H7 (cell line): ENCODE data around the gene RAD51D. TPM values are rescaled to one million over a fixed set of nuclear protein-coding genes. Genes with fewer than 3 reads are reported as not detected.

Experiments
- DNase-seq: peaks from one replicate; pipeline ENCODE4 v3.0.0; 2012
- H3K27me3 ChIP-seq: 2 replicates; pipeline ENCODE4 v1.6.0; 2011; ENCODE audit warnings: mild to moderate bottlenecking, low read length; ENCODE audit not compliant: control insufficient read depth, insufficient read depth
- H3K36me3 ChIP-seq: replicated peaks from 2 replicates; pipeline ENCODE4 v1.5.1; 2011; ENCODE audit warnings: low read length; ENCODE audit not compliant: control insufficient read depth, insufficient read depth
- H3K4me3 ChIP-seq: 2 replicates; pipeline ENCODE4 v1.5.1; 2011; ENCODE audit warnings: low read depth, mild to moderate bottlenecking, control low read depth, low read length, moderate library complexity; ENCODE audit not compliant: insufficient read depth
- total RNA-seq: library from RNA; depleted of rRNA; stranded (reverse); fragments of >200 nt; shearing (Covaris generic); gene quantifications from 2 replicates; pipeline ENCODE4 v1.2.3, GENCODE V29; 2014

Gene RAD51D
- total RNA-seq, 1 experiment from 2014 or later: 8.0 TPM

GRCh38 chr17:35074711-35075707, 44.7 kb downstream of the RAD51D start:
- DNase-seq: no peak
- Histone ChIP-seq H3K27me3 (no peaks in the 10 kb centered on the region), H3K36me3 (no peaks in the 10 kb centered on the region), H3K4me3 (no peak overlapping the region)

DNA sequence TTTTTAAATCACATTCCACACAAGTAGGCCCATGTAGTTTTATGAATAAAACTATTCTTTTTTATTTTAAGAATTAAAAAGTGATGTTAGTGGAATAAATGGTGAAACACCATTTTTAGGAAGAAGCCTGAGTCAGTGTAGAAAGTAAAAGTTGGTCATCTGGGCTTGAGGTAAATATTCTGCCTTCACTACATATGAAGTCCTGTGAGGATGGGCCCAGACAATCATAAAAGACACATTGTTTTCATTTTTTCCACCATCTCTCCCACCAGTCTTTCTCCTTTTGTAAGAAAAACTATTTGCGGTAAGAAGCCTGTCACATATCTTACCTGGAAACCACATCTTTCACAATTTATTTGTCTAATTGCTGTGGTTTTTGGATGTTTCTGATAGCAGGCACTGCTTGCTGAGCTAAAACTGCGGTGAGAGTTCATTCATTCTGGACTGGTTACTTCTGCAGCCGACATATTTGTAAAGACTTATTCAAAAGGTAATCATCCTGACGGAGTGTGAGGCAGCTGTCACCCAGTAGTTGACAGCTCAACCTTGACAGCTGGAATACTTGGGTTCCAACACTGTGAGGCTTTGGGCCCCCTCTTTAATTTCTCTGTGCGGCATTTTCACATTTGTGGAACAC, 45.6 kb downstream of the RAD51D start:
- Histone ChIP-seq H3K36me3 (no peaks in the 10 kb centered on the region), H3K27me3 (no peaks in the 10 kb centered on the region), H3K4me3 (no peak overlapping the region)
- DNase-seq: no peak

DNA sequence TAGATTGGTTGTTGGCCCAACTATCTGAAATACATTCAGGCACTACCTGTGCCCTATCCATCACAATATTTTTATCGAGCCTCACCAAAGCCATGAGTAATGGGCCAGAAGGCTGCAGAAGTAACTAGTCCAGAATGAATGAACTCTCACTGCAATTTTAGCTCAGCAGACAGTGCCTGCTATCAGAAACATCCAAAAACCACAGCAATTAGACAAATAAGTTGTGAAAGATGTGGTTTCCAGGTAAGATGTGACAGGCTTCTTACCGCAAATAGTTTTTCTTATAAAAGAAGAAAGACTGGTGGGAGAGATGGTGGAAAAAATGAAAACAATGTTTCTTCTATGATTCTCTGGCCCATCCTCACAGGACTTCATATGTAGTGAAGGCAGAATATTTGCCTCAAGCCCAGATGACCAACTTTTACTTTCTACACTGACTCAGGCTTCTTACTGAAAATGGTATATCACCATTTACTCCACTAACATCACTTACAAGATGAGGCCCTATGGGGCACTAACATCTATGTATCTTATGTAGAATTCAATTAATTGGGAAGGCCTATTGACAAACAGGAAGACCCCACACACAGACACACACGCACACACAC, 46.4 kb downstream of the RAD51D start:
- Histone ChIP-seq H3K27me3 (no peaks in the 10 kb centered on the region), H3K36me3 (no peaks in the 10 kb centered on the region), H3K4me3 (no peak overlapping the region)
- no peak for DNase-seq

- Histone ChIP-seq H3K4me3 (no peak overlapping the region), H3K27me3 (no peaks in the 10 kb centered on the region), H3K36me3 (no peaks in the 10 kb centered on the region)
- DNase-seq: no peak
Observed at GRCh38 chr17:35069311-35069710, 50.3 kb downstream of the RAD51D start.

GRCh38 chr17:35068249-35068648, 51.4 kb downstream of the RAD51D start:
- H3K36me3 ChIP-seq: no peaks in the 10 kb centered on the region
- no peaks in the 10 kb centered on the region for H3K27me3 ChIP-seq
- H3K4me3 ChIP-seq: no peak overlapping the region
- DNase-seq: no peak

- Histone ChIP-seq H3K27me3 (no peaks in the 10 kb centered on the region), H3K36me3 (no peaks in the 10 kb centered on the region), H3K4me3 (no peak overlapping the region)
- no peak for DNase-seq
Observed at GRCh38 chr17:35065880-35066279, 53.8 kb downstream of the RAD51D start.

GRCh38 chr17:35064516-35065215, 55.0 kb downstream of the RAD51D start:
- DNase-seq: no peak
- Histone ChIP-seq H3K27me3 (no peaks in the 10 kb centered on the region), H3K36me3 (no peaks in the 10 kb centered on the region), H3K4me3 (no peak overlapping the region)

DNA sequence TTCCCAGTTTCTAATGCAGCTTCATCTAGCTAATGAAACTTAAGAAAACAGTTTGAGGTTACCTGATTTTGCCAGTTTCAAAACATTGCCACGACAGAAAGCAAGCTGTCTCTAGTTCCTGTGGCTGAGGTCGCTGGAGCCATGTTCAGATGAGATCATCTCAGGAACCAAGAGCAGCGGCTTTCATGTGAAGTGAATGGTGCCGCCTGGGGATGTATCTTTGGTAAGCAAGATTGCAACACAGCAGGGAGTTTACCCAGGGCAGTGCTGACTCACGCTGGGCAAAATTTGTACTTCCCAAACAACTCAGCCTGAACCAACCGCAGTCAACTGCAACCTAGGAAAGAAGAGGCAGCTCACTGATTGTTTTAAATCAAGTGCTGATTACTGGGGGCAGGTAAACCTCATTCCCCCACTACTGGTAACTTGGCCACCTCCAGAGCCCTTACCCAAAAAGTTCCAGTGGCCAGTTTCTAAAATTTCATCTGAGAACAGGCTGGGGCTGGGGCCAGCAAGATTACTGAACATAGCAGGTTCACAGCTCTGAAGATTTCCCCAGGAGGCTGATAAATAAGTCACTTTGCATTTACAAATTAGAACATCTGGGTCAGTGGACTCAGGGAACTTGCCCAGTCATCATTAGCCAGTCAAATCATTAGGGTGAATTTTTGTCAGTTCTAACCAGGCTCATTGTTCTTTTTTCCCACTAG, 56.0 kb downstream of the RAD51D start, which contains the start of gene RFFL:
Gene RFFL, minus strand, starts transcription at position 194 of the 710 bp plus-strand sequence. CDS start 37,154 bp downstream, outside the sequence.
- H3K27me3 ChIP-seq: no peaks in the 10 kb centered on the region
- H3K36me3 ChIP-seq: no peaks in the 10 kb centered on the region
- no peak within 1 kb of the TSS for H3K4me3 ChIP-seq
- DNase-seq: peak; percentile 64

DNA sequence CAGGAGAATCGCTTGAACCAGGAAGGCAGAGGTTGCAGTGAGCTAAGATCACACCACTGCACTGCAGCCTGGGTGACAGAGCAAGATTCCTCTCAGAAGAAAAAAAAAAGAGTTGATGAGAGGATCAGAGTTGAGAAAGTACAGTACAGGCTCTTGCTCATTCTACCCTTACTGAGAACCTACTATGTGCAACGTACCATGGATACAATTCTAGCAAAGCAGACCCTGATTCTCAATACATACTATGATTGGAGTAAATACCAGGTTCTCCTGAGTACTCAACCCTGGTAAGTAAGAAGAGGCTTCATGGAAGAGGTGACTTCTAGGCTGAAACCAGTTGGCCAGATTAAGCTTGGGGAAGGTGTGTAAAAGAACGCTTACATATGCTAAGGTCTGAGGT, 57.4 kb downstream of the RAD51D start:
- no peaks in the 10 kb centered on the region for H3K36me3 ChIP-seq
- no peaks in the 10 kb centered on the region for H3K27me3 ChIP-seq
- DNase-seq: no peak
- no peak overlapping the region for H3K4me3 ChIP-seq

DNA sequence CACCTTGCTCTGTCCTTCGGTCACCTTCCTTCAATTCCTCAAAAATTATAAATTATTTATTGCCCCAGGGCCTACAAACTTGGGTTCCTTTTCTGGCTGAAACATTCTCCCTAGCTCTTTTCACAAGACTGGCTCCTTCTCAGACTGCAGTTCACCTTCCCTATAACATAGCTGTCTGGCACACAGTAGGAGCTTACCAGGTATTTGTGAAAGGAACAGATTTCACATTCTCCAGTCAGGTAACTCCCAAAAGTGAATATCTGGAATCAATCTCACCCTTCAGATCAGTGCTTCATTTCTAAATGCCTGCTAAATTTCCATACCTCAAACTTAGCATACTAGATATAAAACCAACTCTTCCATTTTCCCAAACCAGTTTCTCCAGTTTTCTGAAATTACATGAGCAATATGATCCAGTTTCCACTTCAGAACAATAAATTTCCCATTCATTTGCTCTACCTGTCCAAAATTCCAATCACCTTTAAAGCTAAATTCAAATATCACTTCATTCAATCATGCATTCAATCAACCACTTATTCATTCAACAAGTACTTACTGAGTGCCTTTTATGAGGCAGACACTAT, 62.2 kb downstream of the RAD51D start:
- Histone ChIP-seq H3K27me3 (no peaks in the 10 kb centered on the region), H3K36me3 (no peaks in the 10 kb centered on the region), H3K4me3 (no peak overlapping the region)
- DNase-seq: no peak

DNA sequence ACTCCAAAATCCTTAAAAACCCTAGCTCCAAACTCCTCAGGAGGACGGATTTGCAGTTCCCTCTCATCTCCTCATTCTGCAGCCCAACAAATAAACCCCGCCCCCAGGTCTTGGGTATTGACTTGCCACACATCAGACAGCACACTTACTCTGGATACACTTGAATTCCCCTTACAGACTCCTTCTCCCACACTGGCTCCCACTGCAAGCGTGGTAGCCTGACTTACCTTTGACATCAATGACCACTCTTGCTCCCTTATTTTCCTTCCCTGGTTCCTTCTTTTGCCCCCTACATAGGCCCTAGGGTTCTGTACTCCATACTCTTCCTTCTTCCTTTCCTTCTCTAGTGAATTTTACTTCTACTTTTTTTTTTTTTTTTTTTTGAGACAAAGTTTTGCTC, 63.6 kb downstream of the RAD51D start:
- Histone ChIP-seq H3K4me3 (no peak overlapping the region), H3K36me3 (no peaks in the 10 kb centered on the region), H3K27me3 (no peaks in the 10 kb centered on the region)
- DNase-seq: no peak

DNA sequence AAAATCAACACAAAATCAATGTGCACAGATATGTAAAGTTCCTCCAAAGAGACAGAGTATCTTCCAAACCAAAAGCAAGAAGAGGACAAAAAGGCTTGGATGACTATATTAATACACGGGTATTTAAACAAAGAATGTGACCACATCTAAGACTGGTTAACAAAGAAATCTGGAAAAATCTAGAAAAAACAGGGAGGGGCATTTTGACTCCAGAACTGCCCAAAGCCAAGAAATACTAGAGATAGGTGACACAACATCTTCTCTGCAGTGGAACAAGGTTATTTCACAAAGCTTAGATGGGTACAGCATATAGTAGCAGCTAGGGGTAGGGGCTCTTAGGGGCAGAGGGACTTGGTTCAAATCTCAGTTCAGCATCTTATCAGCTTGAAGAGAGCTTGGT, 66.5 kb downstream of the RAD51D start:
- no peak overlapping the region for H3K4me3 ChIP-seq
- H3K36me3 ChIP-seq: no peaks in the 10 kb centered on the region
- DNase-seq: no peak
- no peaks in the 10 kb centered on the region for H3K27me3 ChIP-seq

GRCh38 chr17:35052780-35053179, 66.9 kb downstream of the RAD51D start:
- Histone ChIP-seq H3K4me3 (no peak overlapping the region), H3K36me3 (no peaks in the 10 kb centered on the region), H3K27me3 (no peaks in the 10 kb centered on the region)
- DNase-seq: no peak
